Measurements from ENCODE around the gene MORF4L1. TPM values are rescaled to one million over a fixed set of nuclear protein-coding genes. Genes with fewer than 3 reads are reported as not detected.

MORF4L1 gene
- total and polyA plus RNA-seq, 2 experiments from 2014 or later = 520 to 571 TPM

- no peak for TF ChIP-seq CTCF (conservative IDR thresholded peaks at IDR 0.05; ENCODE audit: low read depth in 2 of 2)
- no peak for TF ChIP-seq REST (IDR thresholded peaks at IDR 0.05; ENCODE audit: unreplicated experiment)
Observed at GRCh38 chr15:78917888-78918287, 45.2 kb downstream of the MORF4L1 start (continued).

- Histone ChIP-seq H3K27me3 (ENCODE audit: insufficient read depth) (no peaks in the 10 kb centered on the region), H3K4me2 (no peak overlapping the region), H3F3A (replicated peaks; ENCODE audit: low read depth) (no peaks in the 10 kb centered on the region), H3K9me2 (ENCODE audit: insufficient read depth) (no peaks in the 10 kb centered on the region), H3K27ac (ENCODE audit: low read depth) (no peak overlapping the region), H3K4me1 (ENCODE audit: insufficient read depth) (no peaks in the 10 kb centered on the region), H2AFZ (no peak overlapping the region), H3K4me3 (no peak overlapping the region), H3K36me3 (ENCODE audit: insufficient read depth) (peaks cover 11% of the 10 kb centered on the region; the same call in 1 of the 2 replicates), H3K79me2 (replicated peaks; ENCODE audit: insufficient read depth) (no peaks in the 10 kb centered on the region), H4K20me1 (replicated peaks; ENCODE audit: insufficient read depth) (no peaks in the 10 kb centered on the region; the same call in 1 of the 2 replicates)
- no peaks in the 10 kb centered on the region for H3K9me3 Mint-ChIP-seq
- peaks cover 2% of the 10 kb centered on the region; the same call in 1 of the 3 replicates for H3K4me1 Mint-ChIP-seq
- peaks cover 42% of the 10 kb centered on the region for H3K36me3 Mint-ChIP-seq (ENCODE audit: low read depth)
- DNase-seq (ENCODE audit: low spot score) = no peak
- no peak overlapping the region for H3K4me3 Mint-ChIP-seq
- H3K27ac Mint-ChIP-seq = no peak overlapping the region
- no peak for ATAC-seq
- peaks cover 4% of the 10 kb centered on the region for H3K27me3 Mint-ChIP-seq (ENCODE audit: insufficient read depth, low read depth, poor library complexity)
- no peak for TF ChIP-seq NANOG (IDR thresholded peaks at IDR 0.05; ENCODE audit: borderline replicate concordance)
- no peak for TF ChIP-seq ZNF114 (CRISPR knock-in tag; IDR thresholded peaks at IDR 0.05)
- TF ChIP-seq POLR2AphosphoS5 (IDR thresholded peaks at IDR 0.05; ENCODE audit: low read depth) = no peak
- TF ChIP-seq ZNF331 (CRISPR knock-in tag; IDR thresholded peaks at IDR 0.05; ENCODE audit: low read depth) = no peak
- no peak for TF ChIP-seq ETS1 (IDR thresholded peaks at IDR 0.05)
- TF ChIP-seq EZH2phosphoT487 (IDR thresholded peaks at IDR 0.05; ENCODE audit: unreplicated experiment) = no peak
- no peak for TF ChIP-seq ZNF462 (CRISPR knock-in tag; IDR thresholded peaks at IDR 0.05)
- TF ChIP-seq CREB1 (CRISPR knock-in tag; IDR thresholded peaks at IDR 0.05; ENCODE audit: low read depth) = no peak
- no peak for TF ChIP-seq CTCF (conservative IDR thresholded peaks at IDR 0.05; ENCODE audit: low read depth in 2 of 2)
Observed at GRCh38 chr15:78921517-78921916, 48.8 kb downstream of the MORF4L1 start.

Measured in GM23338 (cell line).